Activated CD8-positive, alpha-beta T cell treated with anti-CD3 and anti-CD28 coated beads for 36 hours (primary cell): ENCODE measurements around the gene THAP3. TPM values are rescaled to one million over a fixed set of nuclear protein-coding genes. Genes with fewer than 3 reads are reported as not detected.
A peak's percentile ranks its signal among the peaks of the same experiment; 100 is the strongest.

Source experiments
- ATAC-seq: fragments of 200-7000 bp; cut with Tn5 transposase; one replicate; pipeline ENCODE4 v1.10.0; 2021; ENCODE audit warnings: mild to moderate bottlenecking, moderate library complexity
- CTCF ChIA-PET: fragments of 350-600 bp; sonication (Branson Sonifier 250); formaldehyde crosslinking; loops from one replicate; lab custom pipeline; 2021; ENCODE audit warnings: antibody characterized with exemption; lab: Charles Lee
- POLR2A ChIA-PET: fragments of 350-600 bp; sonication (Branson Sonifier 250); formaldehyde crosslinking; loops from one replicate; lab custom pipeline; 2021; ENCODE audit warnings: antibody characterized with exemption; lab: Charles Lee
- DNase-seq: peaks from one replicate; pipeline ENCODE4 v3.0.0-alpha.2; 2020
- H3K27ac Mint-ChIP-seq: one replicate; pipeline ENCODE4 v1.8.0; 2021; ENCODE audit warnings: mild to moderate bottlenecking, mixed read lengths
- H3K27me3 Mint-ChIP-seq: one replicate; pipeline ENCODE4 v1.8.0; 2021; ENCODE audit warnings: mixed read lengths
- H3K36me3 Mint-ChIP-seq: one replicate; pipeline ENCODE4 v1.8.0; 2021; ENCODE audit warnings: low read depth, mixed read lengths
- H3K4me1 Mint-ChIP-seq: one replicate; pipeline ENCODE4 v1.8.0; 2021; ENCODE audit warnings: low read depth, mixed read lengths
- H3K4me3 Mint-ChIP-seq: one replicate; pipeline ENCODE4 v1.8.0; 2021; ENCODE audit warnings: mild to moderate bottlenecking, moderate library complexity, mixed read lengths
- H3K9me3 Mint-ChIP-seq: one replicate; pipeline ENCODE4 v1.8.0; 2021; ENCODE audit warnings: mixed read lengths
- CTCF ChIP-seq: fragments of 200-600 bp; IDR thresholded peaks from one replicate; pipeline ENCODE4 v1.8.0; 2022; ENCODE audit warnings: antibody characterized with exemption, mild to moderate bottlenecking
- intact Hi-C: fragments of 100-400 bp; cut with micrococcal nuclease; formaldehyde crosslinking; loops from one replicate; pipeline ENCODE4 v1.10.0; 2022
- total RNA-seq, 2 experiments: library from RNA; stranded (reverse); gene quantifications; one replicate each; pipeline ENCODE4 v1.2.3, GENCODE V29; 2021

THAP3 gene
- total RNA-seq, 2 experiments from 2014 or later: 19.0 to 24.5 TPM

- Mint-ChIP-seq H3K27ac (peak overlapping the region; percentile 84), H3K36me3 (peaks cover 31% of the 10 kb centered on the region), H3K4me1 (peaks cover 26% of the 10 kb centered on the region), H3K4me3 (peak overlapping the region; percentile 90), H3K9me3 (no peaks in the 10 kb centered on the region), H3K27me3 (no peaks in the 10 kb centered on the region)
- ATAC-seq (peak; percentile 35), DNase-seq (peak; percentile 25)
- POLR2A ChIA-PET: interaction anchor here (0.8 to 1.1 kb wide), 2 partner anchors 10 to 24 kb away, joined by 3 to 4 read pairs; no protein-coding TSS in a partner anchor
- no peak for TF ChIP-seq CTCF
- CTCF ChIA-PET: interaction anchor here (0.8 to 2.1 kb wide), 3 partner anchors 21 to 71 kb away, joined by 3 to 7 read pairs (median 5); partner anchors contain the start of genes KLHL21, NOL9 and TAS1R1
- intact Hi-C loops: no loop called here
These were observed 999 bp downstream of the THAP3 start for GRCh38 chr1:6625584-6626149.

- Mint-ChIP-seq H3K4me1 (peaks cover 26% of the 10 kb centered on the region), H3K4me3 (peak overlapping the region; percentile 90), H3K27ac (no peak overlapping the region), H3K36me3 (peaks cover 28% of the 10 kb centered on the region), H3K9me3 (no peaks in the 10 kb centered on the region), H3K27me3 (no peaks in the 10 kb centered on the region)
- TF ChIP-seq CTCF: no peak
- CTCF ChIA-PET: no interaction called here
- ATAC-seq (no peak), DNase-seq (no peak)
- POLR2A ChIA-PET: no interaction called here
- intact Hi-C loops: no loop called here
These were observed 2.4 kb downstream of the THAP3 start for GRCh38 chr1:6627031-6627430.

DNA sequence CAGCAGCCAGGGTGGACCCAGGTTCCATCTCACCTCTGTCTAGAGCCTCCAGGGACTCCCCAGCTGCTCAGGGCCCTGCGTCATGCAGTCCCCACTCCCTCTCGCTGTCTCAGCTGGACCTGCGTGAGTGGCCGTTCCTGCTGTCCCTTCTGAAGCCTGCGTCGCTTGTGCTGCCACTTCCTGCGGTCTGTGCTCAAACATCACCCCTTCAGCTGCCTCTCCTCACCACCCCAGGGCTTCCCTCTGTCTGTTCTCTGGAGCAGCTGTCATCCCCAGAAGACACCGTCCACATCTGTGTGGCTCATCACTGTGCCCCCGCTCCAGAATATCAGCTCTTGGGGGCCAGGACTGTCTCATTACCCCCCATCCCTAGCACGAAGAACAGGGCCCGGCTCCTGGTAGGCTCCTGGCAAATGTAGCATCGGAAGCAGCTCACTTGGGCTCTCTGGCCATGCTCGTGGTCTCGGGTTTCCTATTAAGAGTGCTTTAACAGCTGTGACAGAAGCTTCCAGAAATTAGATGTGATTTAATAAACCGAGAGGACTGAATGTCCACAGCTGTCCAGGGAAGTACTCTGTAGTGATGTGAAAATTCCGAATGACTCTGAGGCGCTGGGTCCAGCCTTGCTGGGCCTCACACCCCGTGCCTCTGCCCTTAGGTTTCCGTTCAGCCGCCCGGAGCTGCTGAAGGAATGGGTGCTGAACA lies 3.3 kb downstream of the THAP3 start:
- Mint-ChIP-seq H3K36me3 (peaks cover 26% of the 10 kb centered on the region), H3K4me3 (peak overlapping the region; percentile 6), H3K27me3 (no peaks in the 10 kb centered on the region), H3K4me1 (peaks cover 26% of the 10 kb centered on the region), H3K27ac (no peak overlapping the region), H3K9me3 (no peaks in the 10 kb centered on the region)
- POLR2A ChIA-PET: interaction anchor here (0.9 kb wide), 1 partner anchor 73 kb away, joined by 3 read pairs; no protein-coding TSS in a partner anchor
- DNase-seq (no peak), ATAC-seq (no peak)
- no peak for TF ChIP-seq CTCF
- CTCF ChIA-PET: interaction anchor here (0.8 to 1.9 kb wide), 3 partner anchors 11 to 73 kb away, joined by 3 to 5 read pairs (median 3); partner anchors contain the start of genes KLHL21, NOL9 and TAS1R1
- intact Hi-C loops: no loop called here

- DNase-seq (no peak), ATAC-seq (no peak)
- Mint-ChIP-seq H3K27ac (no peak overlapping the region), H3K27me3 (no peaks in the 10 kb centered on the region), H3K9me3 (no peaks in the 10 kb centered on the region), H3K4me1 (peaks cover 24% of the 10 kb centered on the region), H3K36me3 (peaks cover 25% of the 10 kb centered on the region), H3K4me3 (no peak overlapping the region)
- no peak for TF ChIP-seq CTCF
- POLR2A ChIA-PET: interaction anchor here (0.7 to 1.1 kb wide), 3 partner anchors 26 to 74 kb away, joined by 3 to 4 read pairs (median 3); partner anchors contain the start of gene DNAJC11
- intact Hi-C loops: no loop called here
- CTCF ChIA-PET: interaction anchor here (1.3 to 1.9 kb wide), 2 partner anchors 26 to 74 kb away, joined by 3 to 5 read pairs; partner anchors contain the start of genes KLHL21, NOL9 and TAS1R1
These were observed 4.4 kb downstream of the THAP3 start for GRCh38 chr1:6628971-6629479.
